GM10266 (cell line): ENCODE measurements around the gene TSPAN4.

ENCODE experiments used
- DNase-seq: peaks from one replicate; pipeline ENCODE4 v3.0.0; 2012; ENCODE audit errors: extremely low spot score
- CTCF ChIP-seq: IDR thresholded peaks from 2 replicates; pipeline ENCODE4 v1.5.1; 2012; ENCODE audit warnings: mild to moderate bottlenecking, low read depth; ENCODE audit not compliant: control insufficient read depth, insufficient read depth; ENCODE audit errors: missing control alignments

Gene TSPAN4

GRCh38 chr11:830295-831117 is 12.1 kb upstream of the TSPAN4 start:
- peak; percentile 90 for DNase-seq
- TF ChIP-seq CTCF, result no peak

- no peak for DNase-seq
- no peak for TF ChIP-seq CTCF
Measured at GRCh38 chr11:831118-831864, 11.4 kb upstream of the TSPAN4 start.

- DNase-seq, result no peak
- TF ChIP-seq CTCF, result no peak
Measured at GRCh38 chr11:831961-832528, 10.6 kb upstream of the TSPAN4 start.

GRCh38 chr11:832529-833113 is 10.0 kb upstream of the TSPAN4 start, which contains the start of gene CD151:
CD151 (plus strand) TSS chr11:832952; CDS start chr11:836070, 3,118 bp downstream.
- DNase-seq, result peak; percentile 90
- TF ChIP-seq CTCF, result no peak

- no peak for TF ChIP-seq CTCF
- DNase-seq, result peak; percentile 80
Measured at GRCh38 chr11:833114-833791, 9.4 kb upstream of the TSPAN4 start.

GRCh38 chr11:833849-834311 is 8.8 kb upstream of the TSPAN4 start:
- no peak for TF ChIP-seq CTCF

More at GRCh38 chr11:833849-834311, 8.8 kb upstream of the TSPAN4 start:
- no peak for DNase-seq
